Hepatic stellate cell (primary cell): ENCODE results near the gene LDAH.
"Not testable (repeated sequence)": the region's sequence is repeated elsewhere in the genome, so short reads cannot be mapped to it uniquely, and the experiment has no call there.

ENCODE experiments used
- DNase-seq: peaks from one replicate; pipeline ENCODE4 v3.0.0; 2011; ENCODE audit warnings: low spot score

The LDAH gene

GRCh38 chr2:20722592-20723240 is 100.2 kb downstream of the LDAH start:
- DNase-seq, result no peak

GRCh38 chr2:20717641-20718040 is 105.3 kb downstream of the LDAH start:
- DNase-seq, result no peak

GRCh38 chr2:20716164-20716563 is 106.7 kb downstream of the LDAH start:
- DNase-seq, result not testable (repeated sequence)

GRCh38 chr2:20714412-20714811 is 108.5 kb downstream of the LDAH start:
- not testable (repeated sequence) for DNase-seq

- not testable (repeated sequence) for DNase-seq
Measured at GRCh38 chr2:20713585-20713984, 109.3 kb downstream of the LDAH start.

GRCh38 chr2:20711641-20712040 is 111.3 kb downstream of the LDAH start:
- not testable (repeated sequence) for DNase-seq

- DNase-seq, result no peak
Measured at GRCh38 chr2:20707601-20708000, 115.3 kb downstream of the LDAH start.

- DNase-seq, result no peak
Measured at GRCh38 chr2:20706786-20707185, 116.1 kb downstream of the LDAH start.

GRCh38 chr2:20706217-20706616 is 116.7 kb downstream of the LDAH start:
- DNase-seq, result no peak

- DNase-seq, result no peak
Measured at GRCh38 chr2:20704886-20705285, 118.0 kb downstream of the LDAH start.

GRCh38 chr2:20702563-20702962 is 120.3 kb downstream of the LDAH start:
- DNase-seq, result peak; percentile 57

- DNase-seq, result no peak
Measured at GRCh38 chr2:20698916-20699613, 123.8 kb downstream of the LDAH start.

- DNase-seq, result no peak
Measured at GRCh38 chr2:20697322-20697934, 125.5 kb downstream of the LDAH start.

GRCh38 chr2:20696366-20696765 is 126.5 kb downstream of the LDAH start:
- no peak for DNase-seq

GRCh38 chr2:20693317-20693716 is 129.6 kb downstream of the LDAH start:
- no peak for DNase-seq

GRCh38 chr2:20692081-20692480 is 130.8 kb downstream of the LDAH start:
- DNase-seq, result no peak

- no peak for DNase-seq
Measured at GRCh38 chr2:20691076-20691734, 131.7 kb downstream of the LDAH start.

- no peak for DNase-seq
Measured at GRCh38 chr2:20689428-20690264, 133.3 kb downstream of the LDAH start.

- no peak for DNase-seq
Measured at GRCh38 chr2:20687260-20687832, 135.6 kb downstream of the LDAH start.

GRCh38 chr2:20684581-20685063 is 138.3 kb downstream of the LDAH start:
- no peak for DNase-seq

GRCh38 chr2:20682167-20682920 is 140.6 kb downstream of the LDAH start:
- DNase-seq, result peak; percentile 65
